Gastrocnemius medialis (tissue), 4 donors: ENCODE results near the gene DHRS12. TPM values are rescaled to one million over a fixed set of nuclear protein-coding genes. Genes with fewer than 3 reads are reported as not detected.

ENCODE experiments used
- ATAC-seq, 2 donors: fragments of 150-250 bp; one replicate each; pipeline ENCODE4 v1.9.1; 2016
- DNase-seq, 2 donors: peaks; one replicate each; pipeline ENCODE4 v3.0.0-alpha.2; 2019
- H3K27ac ChIP-seq, 4 donors: fragments of 200-600 bp; sonication (generic); 1 replicate in 1 of 4; 2 replicates in 3 of 4; pipeline ENCODE4 v1.5.1; 2016 to 2018; ENCODE audit warnings: mild to moderate bottlenecking in 2 of 4, moderate library complexity in 1 of 4
- H3K27me3 ChIP-seq, 3 donors: fragments of 200-600 bp; sonication (generic) in 2 of 3; 1 replicate in 1 of 3; 2 replicates in 2 of 3; pipeline versions ENCODE4 v1.5.1 to v1.6.0; 2016 to 2019; ENCODE audit warnings: mild to moderate bottlenecking in 1 of 3, moderate library complexity in 1 of 3
- H3K36me3 ChIP-seq, 2 donors: fragments of 200-600 bp; sonication (generic) in 1 of 2; one replicate each; pipeline ENCODE4 v1.5.1; 2017 to 2018
- H3K4me1 ChIP-seq, 2 donors: fragments of 200-600 bp; sonication (generic) in 1 of 2; one replicate each; pipeline ENCODE4 v1.5.1; 2016 to 2017; ENCODE audit warnings: mild to moderate bottlenecking in 2 of 2
- H3K4me3 ChIP-seq, 4 donors: fragments of 200-600 bp; sonication (generic) in 3 of 4; 1 replicate in 1 of 4; 2 replicates in 3 of 4; pipeline ENCODE4 v1.5.1; 2016 to 2019; ENCODE audit warnings: mild to moderate bottlenecking in 2 of 4
- H3K9me3 ChIP-seq, 3 donors: fragments of 200-600 bp; sonication (generic) in 2 of 3; 1 replicate in 1 of 3; 2 replicates in 2 of 3; pipeline ENCODE4 v1.5.1; 2016 to 2019
- CTCF ChIP-seq, 5 experiments: fragments of 450-650 bp in 3 of 5; fragments of 200-600 bp in 2 of 5; sonication (generic) in 2 of 5; IDR thresholded peaks in 4 of 5; conservative IDR thresholded peaks in 1 of 5; 1 replicate in 4 of 5; 2 replicates in 1 of 5; pipeline ENCODE4 v1.5.1; 2016 to 2019; ENCODE audit warnings: antibody characterized with exemption in 5 of 5, mild to moderate bottlenecking in 3 of 5, moderate library complexity in 3 of 5
- POLR2A ChIP-seq, 2 donors: fragments of 450-650 bp; IDR thresholded peaks; one replicate each; pipeline ENCODE4 v1.6.1; 2017; ENCODE audit warnings: antibody characterized with exemption in 2 of 2, mild to moderate bottlenecking in 2 of 2, moderate library complexity in 2 of 2
- in situ Hi-C, 4 donors: fragments of 200-750 bp; cut with MboI; loops; one replicate each; pipeline versions ENCODE4 v1.15.0 to v1.8.0; 2017; ENCODE audit warnings: low sequenced_read_pairs in 4 of 4
- intact Hi-C: fragments of 100-400 bp; cut with DNase I; formaldehyde crosslinking; loops from one replicate; pipeline ENCODE4 v1.15.1; 2023; ENCODE audit warnings: low total_unique reads
- total RNA-seq, 4 donors: library from RNA; depleted of rRNA; stranded (reverse); fragments of >200 nt; gene quantifications; one replicate each; pipeline versions ENCODE4 v1.1.0 to v1.2.3, GENCODE V29; 2016

DHRS12 gene
- total RNA-seq, 4 donors from 2014 or later = 1.8 to 6.0 (median 4.7) TPM

DNA sequence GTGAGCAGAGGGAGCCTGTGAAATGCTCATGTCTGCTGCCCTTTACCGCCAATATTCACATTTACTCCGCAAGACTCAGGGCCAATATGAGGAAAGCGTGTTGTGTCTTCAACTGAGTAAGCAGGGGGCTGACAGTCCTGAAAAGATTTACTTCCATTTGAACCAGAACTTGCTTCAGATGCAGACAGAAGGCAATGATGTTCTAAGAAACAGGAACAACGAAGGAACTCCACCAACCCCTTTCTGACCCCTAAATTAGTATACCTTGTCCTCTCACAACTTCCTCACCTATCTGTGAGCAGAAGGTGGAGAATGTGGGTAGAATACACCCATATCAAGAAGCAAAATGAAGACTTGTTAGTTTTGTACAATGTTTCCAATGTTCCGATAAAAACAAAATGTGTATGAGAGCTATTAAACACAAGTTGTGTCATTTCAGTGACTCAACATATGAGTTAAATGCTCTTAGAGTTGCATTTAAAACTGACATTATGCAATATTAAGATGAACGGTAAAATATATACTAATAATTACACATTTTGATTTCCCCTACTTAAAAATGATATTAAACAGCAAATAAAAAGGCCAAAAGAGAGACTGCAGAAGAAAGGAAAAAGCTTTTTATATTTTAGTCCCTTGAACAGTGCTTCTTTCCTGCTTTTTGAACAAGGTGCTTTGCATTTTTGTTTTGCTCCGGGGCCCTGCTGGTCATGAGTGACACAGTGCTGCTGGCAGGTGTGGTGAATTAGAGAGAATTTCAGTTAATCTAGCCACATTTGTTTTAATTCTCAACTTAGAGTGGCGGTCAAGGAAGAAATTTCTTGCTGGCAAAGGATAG is 25.0 kb upstream of the DHRS12 start:
- Histone ChIP-seq H3K36me3 (no peaks in the 10 kb centered on the region), H3K27me3 (no peaks in the 10 kb centered on the region), H3K27ac (no peak overlapping the region), H3K4me1 (peaks cover 0 to 4% of the 10 kb centered on the region in 2 donors), H3K4me3 (no peak overlapping the region), H3K9me3 (no peaks in the 10 kb centered on the region)
- no peak for DNase-seq
- in situ Hi-C loops = no loop called here
- TF ChIP-seq POLR2A (IDR thresholded peaks at IDR 0.05) (no peak), CTCF (IDR thresholded peaks at IDR 0.05 in 4 of 5, conservative IDR thresholded peaks at IDR 0.05 in 1 of 5) (no peak)
- ATAC-seq = no peak
- intact Hi-C loops = no loop called here

- no peaks in the 10 kb centered on the region for H3K36me3 ChIP-seq
- intact Hi-C loops (no loop called here), in situ Hi-C loops (no loop called here)
- peaks cover 0 to 4% of the 10 kb centered on the region in 2 donors for H3K4me1 ChIP-seq
- DNase-seq (no peak), ATAC-seq (no peak)
- TF ChIP-seq POLR2A (IDR thresholded peaks at IDR 0.05) = no peak
- no peak for TF ChIP-seq CTCF (IDR thresholded peaks at IDR 0.05 in 4 of 5, conservative IDR thresholded peaks at IDR 0.05 in 1 of 5)
- no peak overlapping the region for H3K4me3 ChIP-seq
- H3K27me3 ChIP-seq = no peaks in the 10 kb centered on the region
- no peaks in the 10 kb centered on the region for H3K9me3 ChIP-seq
- H3K27ac ChIP-seq = no peak overlapping the region
These were observed 23.3 kb upstream of the DHRS12 start for GRCh38 chr13:51827254-51827653.

GRCh38 chr13:51826606-51827005 is 22.6 kb upstream of the DHRS12 start:
- in situ Hi-C loops (no loop called here), intact Hi-C loops (no loop called here)
- Histone ChIP-seq H3K9me3 (no peaks in the 10 kb centered on the region), H3K4me3 (no peak overlapping the region), H3K36me3 (no peaks in the 10 kb centered on the region), H3K27ac (no peak overlapping the region), H3K4me1 (peaks cover 0 to 4% of the 10 kb centered on the region in 2 donors), H3K27me3 (no peaks in the 10 kb centered on the region)
- ATAC-seq (peak; percentile 40 to 51), DNase-seq (no peak)
- TF ChIP-seq POLR2A (IDR thresholded peaks at IDR 0.05) (no peak), CTCF (IDR thresholded peaks at IDR 0.05 in 4 of 5, conservative IDR thresholded peaks at IDR 0.05 in 1 of 5) (no peak)

GRCh38 chr13:51825681-51826254 is 21.8 kb upstream of the DHRS12 start:
- in situ Hi-C loops = no loop called here

More at GRCh38 chr13:51825681-51826254, 21.8 kb upstream of the DHRS12 start:
- TF ChIP-seq POLR2A (IDR thresholded peaks at IDR 0.05) (no peak), CTCF (IDR thresholded peaks at IDR 0.05 in 4 of 5, conservative IDR thresholded peaks at IDR 0.05 in 1 of 5) (no peak)
- DNase-seq (no peak), ATAC-seq (no peak)
- peaks cover 0 to 4% of the 10 kb centered on the region in 2 donors for H3K4me1 ChIP-seq
- H3K36me3 ChIP-seq = no peaks in the 10 kb centered on the region
- no peaks in the 10 kb centered on the region for H3K9me3 ChIP-seq
- H3K4me3 ChIP-seq = no peak overlapping the region
- H3K27ac ChIP-seq = no peak overlapping the region
- intact Hi-C loops = no loop called here
- H3K27me3 ChIP-seq = no peaks in the 10 kb centered on the region
